CD4-positive, alpha-beta T cell treated with Interleukin-4 for 1 hour (primary cell): ENCODE measurements around the gene SCPEP1.
"Not testable (repeated sequence)": the region's sequence is repeated elsewhere in the genome, so short reads cannot be mapped to it uniquely, and the experiment has no call there.

Experiments
- DNase-seq, 2 donors: peaks; one replicate each; pipeline ENCODE4 v3.0.0-alpha.2; 2020 to 2022

SCPEP1 gene, protein sequence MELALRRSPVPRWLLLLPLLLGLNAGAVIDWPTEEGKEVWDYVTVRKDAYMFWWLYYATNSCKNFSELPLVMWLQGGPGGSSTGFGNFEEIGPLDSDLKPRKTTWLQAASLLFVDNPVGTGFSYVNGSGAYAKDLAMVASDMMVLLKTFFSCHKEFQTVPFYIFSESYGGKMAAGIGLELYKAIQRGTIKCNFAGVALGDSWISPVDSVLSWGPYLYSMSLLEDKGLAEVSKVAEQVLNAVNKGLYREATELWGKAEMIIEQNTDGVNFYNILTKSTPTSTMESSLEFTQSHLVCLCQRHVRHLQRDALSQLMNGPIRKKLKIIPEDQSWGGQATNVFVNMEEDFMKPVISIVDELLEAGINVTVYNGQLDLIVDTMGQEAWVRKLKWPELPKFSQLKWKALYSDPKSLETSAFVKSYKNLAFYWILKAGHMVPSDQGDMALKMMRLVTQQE

DNA sequence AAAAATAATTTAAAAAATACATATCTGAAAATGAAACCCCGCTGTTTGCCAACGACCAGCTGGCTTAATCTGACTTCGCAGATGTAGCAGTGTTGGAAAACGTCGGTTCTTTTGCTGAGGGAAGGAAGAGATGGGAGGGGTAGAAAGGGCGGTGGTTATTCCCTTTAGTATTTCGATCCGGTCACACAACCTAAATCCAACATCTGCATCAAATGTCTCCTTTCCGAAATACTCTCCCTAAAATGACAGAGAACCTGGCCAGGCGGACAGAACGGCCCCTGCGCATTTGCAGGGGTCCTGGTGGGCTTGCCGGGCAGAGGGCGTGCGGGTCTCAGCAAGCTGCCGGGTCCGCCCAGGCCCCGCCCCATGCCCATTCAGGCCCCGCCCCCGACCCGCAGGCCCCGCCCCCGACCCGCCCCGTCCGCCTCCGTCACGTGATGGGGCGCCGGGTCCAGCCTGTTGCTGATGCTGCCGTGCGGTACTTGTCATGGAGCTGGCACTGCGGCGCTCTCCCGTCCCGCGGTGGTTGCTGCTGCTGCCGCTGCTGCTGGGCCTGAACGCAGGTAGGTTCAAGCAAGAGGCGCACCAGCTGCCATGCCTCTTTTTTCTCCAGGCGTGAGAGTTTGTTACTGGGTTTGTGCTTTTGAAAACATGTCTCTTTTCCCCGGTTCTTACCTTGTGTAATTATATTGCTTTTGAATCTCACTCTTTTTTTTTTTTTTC, at the start of gene SCPEP1:
Gene SCPEP1 (plus strand): TSS at position 459 of the 723 bp plus-strand sequence. CDS start 29 bp downstream, at position 488.
- peak; percentile 87 to 88 for DNase-seq

DNA sequence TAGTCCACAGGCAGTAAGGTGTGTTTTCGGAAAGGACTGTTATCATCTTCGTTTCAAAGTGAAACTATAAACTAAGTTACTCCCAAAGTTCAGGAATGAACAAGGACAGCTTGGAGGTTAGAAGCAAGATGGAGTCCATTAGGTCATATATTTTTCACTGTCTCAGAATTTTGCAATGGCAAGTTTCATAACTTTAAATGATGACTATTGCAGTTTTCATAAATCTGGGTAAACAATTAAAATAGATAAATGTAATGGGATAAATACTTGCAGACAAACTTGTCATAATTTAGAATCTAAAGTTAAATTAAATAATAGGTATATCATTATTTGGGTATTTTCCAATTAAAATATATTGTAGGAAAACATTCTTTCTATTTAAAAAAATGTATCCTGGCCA, 49.3 kb upstream of the SCPEP1 start:
- DNase-seq, result no peak

DNA sequence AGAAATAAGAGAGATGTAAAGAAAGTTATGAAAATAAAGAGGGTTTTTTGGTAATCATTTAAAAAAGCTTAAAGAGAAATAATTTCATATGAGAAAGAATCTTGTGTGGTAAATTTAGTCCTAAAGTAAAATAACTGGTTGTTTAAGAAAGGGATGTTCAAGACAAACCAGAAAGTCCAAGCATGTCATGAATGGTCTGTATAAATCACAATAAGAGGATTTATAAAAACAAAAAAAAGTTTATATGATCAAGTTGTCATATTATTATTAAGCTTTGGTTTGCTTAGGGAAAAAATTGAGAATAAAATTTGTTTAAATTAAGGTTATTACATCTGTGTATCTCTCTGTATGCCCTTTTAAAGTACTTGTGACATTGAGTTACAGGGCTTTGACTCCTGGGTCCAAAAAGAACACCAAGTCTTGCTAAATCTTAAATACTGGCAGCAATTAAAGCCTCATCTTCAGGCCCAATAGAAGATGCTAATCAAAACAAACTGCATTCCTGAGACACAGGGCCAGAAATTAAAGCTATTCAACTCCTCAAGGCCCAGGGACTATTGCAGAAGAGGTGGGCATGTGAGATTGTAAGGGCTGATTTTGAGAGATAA, 48.5 kb upstream of the SCPEP1 start:
- DNase-seq, result no peak

DNA sequence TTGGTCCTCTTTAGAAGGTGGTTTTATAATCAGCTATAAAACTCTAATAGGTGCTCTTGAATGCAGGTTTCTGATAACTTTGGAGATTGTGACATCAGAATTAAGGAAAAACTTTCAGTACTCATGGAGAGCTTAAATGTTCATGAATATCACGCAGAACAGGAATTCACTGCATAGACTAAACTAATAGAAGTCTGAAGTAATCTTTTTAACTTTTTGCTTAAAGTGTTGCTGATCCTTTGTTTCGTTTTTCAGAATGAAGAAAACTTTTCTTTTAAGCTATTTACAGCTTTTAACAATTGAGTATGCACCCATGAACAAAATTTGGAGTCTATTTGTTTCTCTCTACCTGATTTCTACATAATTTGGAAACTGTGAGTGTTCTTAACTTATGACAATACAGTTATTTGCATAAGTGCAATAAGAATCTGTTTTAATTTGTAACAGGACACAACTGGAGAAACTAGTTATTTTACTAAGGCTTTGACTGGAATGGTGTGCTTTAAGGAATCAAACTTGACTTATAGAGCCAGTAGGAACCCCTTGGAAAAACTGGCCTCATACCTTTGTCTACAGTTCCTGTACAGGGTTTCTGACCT, 47.1 kb upstream of the SCPEP1 start:
- no peak for DNase-seq

DNA sequence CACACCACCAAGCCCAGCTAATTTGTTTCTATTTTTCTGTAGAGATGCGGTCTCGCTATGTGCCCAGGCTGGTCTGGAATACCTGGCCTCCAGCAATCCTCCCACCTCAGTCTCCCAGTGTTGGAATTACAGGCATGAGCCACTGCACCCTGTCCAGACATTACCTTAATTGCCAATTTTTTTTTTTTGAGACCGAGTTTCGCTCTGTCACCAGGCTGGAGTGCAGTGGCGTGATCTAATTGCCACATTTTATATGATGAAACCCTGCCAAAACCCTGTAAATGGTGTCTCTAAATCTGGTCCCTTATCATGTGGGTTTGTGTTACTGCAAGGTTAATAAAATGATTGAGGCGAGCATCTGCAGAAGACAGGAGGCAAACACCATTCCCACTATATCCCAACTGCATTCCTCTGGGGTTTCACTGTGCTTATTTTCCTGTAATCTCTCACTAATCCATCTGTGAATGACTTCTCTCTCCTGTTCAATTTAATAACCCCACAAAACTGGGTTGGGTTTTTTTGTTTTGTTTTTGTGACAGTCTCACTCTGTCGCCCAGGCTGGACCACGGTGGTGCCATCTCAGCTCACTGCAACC, 44.7 kb upstream of the SCPEP1 start:
- no peak for DNase-seq

DNA sequence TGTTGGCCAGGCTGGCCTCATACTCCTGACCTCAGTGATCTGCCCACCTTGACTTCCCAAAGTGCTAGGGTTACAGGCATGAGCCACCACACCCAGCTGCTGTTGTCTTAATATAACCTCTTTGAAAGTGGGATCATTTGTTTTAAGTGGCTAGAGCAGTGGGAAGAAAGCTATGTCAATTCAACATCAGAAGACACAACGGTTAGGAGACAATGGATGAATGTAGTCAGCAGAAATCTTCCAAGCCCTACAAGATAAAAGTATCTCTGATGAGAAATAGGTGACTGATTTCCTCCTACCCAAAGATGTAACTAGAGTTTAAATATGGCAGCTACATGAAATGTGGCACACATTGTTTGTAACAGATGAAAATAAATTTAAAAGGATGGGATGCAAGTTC, 44.1 kb upstream of the SCPEP1 start:
- no peak for DNase-seq

DNA sequence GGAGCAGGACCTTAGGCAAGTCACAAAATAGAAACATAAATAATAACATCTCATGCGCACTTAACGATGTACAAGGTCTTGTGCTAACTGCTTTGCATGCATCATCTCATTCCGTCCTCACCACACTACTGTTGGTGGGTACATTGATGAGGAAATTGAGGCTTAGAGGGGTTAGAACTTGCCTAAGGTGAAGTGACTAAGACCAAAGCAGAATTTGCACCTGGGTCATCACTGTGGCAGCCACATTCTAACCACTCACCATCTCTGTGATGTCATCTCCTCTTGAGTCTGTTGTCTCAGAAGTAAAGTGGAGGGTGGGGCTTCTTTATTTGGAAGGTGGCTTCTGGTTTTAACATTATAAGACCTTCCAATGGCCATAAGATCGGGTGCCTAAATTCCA, 43.7 kb upstream of the SCPEP1 start:
- no peak for DNase-seq

DNA sequence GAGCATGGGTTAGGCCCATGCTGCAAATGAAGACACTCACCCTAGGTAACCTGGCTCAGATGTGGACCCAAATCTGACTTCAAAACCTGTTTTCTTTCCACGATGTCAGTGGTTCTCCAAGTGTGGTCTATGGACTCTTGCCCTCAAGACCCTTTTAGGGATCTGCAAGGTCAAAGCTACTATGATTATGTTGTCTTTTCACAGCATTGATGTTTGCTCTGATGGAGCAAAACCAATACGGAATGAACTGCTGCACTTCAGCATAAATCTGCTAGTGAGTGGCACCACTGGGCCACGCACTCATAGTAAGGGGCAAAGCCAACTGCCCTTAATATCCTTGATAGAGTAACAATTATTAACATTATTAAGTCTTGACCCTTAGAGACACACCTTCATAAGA, 42.5 kb upstream of the SCPEP1 start:
- DNase-seq, result no peak

DNA sequence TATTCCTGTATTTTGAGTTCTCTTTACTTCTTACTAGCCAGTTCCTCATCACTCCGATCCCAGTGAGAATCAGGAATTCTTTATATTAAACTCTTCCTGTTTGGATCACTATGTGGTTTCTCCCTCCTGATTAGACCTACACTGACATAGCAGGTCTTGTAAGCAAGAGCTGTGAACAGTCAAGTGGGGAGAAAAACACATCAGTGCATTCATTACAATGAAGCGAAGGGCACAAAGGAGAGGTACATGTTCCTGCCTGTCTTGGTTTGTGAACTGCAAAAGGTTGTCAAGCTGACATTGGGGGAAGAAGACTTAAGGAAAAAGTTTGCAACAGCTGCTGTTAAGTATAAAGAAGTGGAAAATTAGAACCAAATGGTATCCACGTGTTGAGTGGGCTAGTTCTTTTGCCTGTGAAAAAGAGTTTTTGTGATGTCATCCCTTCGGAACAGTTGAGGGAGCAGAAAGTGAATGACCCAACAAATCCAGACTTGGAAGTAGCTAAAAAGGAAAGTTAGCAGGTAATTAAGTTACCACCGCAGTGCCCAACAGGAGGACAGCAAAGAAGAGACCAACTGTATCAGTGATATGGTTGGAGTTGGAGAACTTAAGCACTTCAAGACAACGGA, 41.1 kb upstream of the SCPEP1 start:
- no peak for DNase-seq

DNA sequence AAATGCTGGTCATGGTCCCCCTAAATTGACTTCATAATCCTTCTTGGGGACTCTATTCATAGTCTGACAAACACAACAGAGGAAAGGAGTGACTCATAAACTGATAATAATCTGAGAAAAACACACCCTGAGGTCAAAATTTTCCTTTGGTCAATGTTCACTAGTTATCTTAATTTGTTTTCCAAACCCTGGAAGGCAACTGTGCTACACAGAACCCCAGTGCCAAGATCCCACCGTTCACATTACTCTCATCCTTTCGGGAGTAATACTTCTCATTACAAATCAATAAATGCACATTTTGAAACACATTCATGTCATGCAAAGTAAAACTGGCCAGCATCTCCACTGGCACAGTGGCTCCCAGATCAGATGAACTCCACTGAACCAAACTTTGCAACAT, 40.2 kb upstream of the SCPEP1 start:
- no peak for DNase-seq

DNA sequence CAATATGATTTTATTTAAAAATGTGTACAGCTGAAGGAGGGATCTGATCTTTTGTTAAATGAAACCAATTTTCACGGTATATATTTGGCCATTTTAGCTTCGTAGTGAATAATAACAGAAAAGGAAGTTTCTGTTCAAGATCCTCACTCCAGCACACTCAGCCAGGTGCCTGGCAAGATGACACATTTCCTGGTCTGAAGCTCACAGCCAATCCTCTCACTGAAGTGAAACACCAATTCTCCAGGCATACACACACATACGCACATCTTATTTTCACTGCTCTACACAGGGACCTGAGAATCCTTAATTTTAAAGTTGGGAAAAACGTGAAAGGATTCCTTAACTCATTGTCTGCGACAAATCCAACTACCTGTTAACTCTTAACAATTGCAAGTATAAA, 39.7 kb upstream of the SCPEP1 start:
- DNase-seq, result not testable (repeated sequence)

DNA sequence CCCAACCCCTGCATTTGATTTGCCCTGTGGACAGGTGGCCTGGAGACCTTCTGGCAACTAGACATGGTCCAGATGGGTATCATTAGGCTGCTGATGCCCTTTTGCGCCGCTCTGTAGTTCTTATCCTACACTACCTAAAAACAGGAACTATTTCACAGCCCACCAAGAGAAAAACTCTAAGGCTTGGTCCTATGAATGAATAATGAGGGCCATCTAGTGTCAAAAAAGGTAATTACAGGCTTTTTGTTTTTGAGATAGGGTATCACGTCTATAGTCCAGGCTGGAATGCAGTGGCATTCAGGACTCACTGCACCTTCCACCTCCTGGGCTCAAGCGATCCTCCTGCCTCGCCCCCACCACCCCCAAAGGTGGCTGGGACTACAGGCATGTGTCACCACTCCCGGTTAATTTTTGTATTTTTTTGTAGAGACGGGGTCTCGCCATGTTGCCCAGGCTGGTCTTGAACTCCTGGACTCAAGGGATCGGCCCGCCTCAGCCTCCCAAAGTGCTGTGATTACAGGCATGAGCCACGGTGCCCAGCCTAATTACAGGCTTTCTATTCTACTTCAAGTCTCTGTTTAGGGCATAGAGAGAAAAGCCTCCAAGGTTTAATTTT, 38.0 kb upstream of the SCPEP1 start:
- DNase-seq, result peak in 1 of 2 donors; percentile 72

DNA sequence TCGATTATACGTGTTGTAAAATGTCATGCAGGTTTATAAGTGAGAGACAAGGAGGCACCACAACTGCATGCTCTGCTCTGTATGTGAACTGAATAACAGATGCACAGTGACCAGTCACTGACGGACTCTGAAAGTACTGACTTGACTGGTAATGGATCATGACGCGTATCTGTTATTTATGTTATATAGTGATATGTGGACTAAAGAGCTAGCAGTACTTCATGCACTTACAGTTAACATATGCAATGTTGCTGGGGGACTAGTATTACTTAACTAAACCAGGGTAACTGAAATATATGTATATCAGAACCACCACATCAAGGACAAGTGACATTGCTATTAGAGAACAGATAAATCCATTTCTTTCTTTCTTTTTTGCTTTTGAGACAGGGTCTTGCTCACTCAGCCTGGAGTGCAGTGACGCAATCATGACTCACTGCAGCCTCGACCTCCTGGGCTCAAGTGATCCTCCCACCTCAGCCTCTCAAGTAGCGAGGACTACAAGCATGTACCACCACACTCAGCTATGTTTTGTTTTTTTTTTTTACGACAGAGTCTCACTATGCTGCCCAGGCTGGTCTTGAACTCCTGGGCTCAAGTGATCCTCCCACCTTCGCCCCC, 34.3 kb upstream of the SCPEP1 start:
- DNase-seq, result no peak

DNA sequence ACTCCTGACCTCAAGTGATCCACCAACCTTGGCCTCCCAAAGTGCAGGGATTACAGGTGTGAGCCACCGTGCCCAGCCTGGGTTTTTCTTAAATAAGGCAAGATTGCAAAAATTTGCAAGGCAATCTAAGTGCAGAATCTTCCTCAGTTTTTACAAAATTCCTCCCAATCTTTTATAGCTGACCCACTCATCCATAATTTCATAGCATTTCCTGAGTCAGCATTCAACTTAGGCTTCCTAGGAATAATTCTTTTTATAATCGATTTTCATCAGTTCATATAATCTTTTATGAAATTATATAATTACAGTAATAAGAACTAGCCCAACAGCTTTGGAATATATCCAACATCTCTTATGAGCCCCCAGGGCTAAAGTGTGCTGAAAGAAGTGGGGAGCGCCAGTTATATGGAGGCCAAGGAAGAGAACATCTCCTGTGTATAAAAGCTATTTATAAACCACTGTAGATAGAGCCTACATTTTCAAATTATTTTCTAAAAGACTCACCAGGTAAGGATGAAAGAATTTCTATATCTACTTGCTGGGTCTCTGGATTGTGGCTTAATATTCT, 31.9 kb upstream of the SCPEP1 start:
- no peak for DNase-seq

DNA sequence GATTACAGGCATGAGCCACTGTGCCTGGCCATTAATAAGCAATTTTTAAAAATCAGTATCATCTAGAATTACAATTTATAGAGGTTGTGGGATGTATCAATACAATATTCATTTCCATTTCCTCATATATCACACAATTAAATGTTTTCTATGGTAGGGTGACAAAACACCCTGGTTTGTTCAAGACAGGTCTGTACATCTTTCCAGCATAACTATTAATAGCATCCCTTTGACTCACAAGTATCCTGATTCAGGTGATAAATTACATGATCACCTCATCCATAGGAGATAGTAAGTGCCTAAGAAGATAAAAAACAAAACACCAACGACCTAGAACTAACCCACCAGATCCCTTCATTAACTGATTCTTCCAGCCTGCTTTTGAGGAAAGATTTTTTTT, 30.2 kb upstream of the SCPEP1 start:
- no peak for DNase-seq

DNA sequence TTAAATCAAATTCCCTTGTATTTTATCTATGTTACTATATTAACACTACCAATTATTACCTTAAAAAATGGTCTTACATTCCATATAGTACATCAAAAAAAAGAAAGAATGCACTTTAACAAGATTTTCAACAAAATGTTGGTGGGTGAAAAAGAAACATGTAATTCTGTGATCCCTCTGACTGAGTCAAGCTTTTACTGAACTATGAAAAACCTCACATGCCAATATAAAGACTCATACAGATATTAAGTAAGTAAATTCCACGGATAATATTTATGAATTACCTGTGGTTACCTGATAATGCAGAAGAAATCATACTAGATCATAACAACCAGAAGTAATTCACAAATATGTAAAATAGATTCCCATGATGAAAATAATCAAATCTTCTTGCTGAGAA, 29.4 kb upstream of the SCPEP1 start:
- DNase-seq, result no peak

DNA sequence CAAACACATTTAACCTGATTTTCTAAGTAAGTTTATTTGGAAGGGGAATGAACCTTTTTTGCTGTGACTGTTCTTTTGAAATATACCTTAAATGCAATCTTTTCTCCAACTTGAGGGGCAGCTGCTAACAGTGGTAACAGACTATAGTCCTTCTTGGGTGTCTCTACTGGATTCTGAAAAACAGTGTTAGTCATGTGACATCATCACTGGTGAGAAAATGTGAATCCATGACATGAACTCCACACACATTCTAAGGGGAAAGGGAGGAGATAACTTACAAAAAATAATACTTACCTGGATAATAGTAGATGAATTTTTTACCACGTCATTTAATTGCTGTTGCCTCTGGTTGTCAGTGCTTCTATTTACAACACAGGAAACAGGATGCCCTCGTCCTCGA, 28.3 kb upstream of the SCPEP1 start:
- DNase-seq, result no peak

DNA sequence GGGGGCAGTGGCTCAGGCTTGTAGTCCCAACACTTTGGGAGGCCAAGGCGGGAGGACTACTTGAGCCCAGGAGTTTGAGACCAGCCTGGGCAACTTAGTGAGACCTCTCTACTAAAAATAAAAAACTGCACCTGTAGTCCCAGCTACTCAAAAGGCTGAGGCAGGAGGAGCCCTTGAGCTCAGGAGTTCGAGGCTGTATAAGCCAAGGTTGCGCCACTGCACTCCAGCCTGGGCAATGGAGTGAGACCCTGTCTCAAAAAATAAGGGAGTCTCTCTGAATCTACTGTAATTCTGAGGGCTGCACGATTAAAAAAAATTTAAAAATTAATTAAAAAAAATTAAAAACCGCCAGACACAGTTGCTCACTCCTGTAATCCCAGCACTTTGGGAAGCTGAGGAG, 20.9 kb upstream of the SCPEP1 start:
- DNase-seq, result no peak

DNA sequence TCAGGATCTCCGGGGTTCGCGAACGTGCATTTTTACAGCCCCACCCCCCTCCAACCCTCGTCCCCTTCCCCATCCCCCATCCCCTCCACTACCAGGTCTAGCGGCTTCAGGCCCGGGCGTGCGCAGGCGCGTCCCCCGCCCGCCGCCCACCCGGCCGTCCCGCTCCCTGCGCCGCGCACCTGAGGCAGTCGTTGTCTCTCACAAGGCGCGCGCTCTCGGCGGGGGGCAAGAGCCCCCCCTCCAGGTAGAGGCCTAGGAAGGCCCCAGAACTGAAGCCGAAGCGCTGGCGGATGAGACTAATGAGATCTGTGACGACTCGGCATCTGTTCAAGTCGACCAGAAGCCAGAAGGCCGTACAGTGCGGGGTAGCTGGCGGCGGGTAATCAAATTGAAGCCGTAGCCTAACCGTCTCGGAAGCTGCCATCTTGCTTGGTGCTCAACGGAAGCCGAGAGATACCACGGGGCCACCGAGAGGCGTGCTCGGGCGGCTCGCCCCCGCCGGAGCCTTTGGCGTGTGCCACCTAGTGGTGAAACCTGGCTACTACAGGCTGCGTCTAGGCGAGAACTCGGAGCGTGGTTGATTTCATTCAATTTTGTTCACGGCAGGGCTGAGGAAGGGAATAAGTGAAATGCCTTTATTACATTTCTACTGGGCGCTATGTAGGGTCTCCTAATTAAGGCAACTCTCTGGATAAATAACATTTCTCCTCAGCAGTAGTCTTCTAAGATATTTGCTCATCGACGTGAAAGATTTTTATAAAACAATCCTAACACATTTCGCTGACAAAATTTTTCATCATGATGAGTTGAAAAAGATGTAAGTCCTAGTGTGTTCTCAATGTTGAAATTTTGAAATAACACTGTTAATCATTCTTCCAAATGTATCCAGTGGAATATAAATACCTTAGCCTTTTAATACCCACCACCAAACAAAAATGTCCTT, 17.1 kb upstream of the SCPEP1 start, which contains the start of gene COIL:
Gene COIL (minus strand): TSS at position 455 of the 943 bp plus-strand sequence. CDS start 31 bp downstream, at position 424.
- peak; percentile 91 to 92 for DNase-seq

DNA sequence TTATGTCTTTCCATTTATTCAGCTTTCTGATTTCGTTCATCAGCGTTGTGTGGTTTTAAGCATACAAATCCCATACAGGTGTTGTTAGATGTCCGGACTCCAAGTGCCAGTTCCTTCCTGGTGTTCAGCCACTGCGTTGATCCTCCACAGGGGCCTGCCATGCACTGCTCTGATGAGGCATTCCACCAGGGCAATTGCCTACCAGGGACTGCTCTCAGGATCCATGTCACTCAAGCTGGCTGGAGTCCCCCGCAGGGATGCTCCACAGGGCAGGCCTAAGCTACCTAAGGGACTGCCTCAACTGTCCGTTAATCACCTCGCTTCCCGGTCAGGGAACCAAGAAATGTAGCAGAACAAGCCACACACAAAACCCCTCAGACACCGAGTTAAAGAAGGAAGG, 12.7 kb upstream of the SCPEP1 start:
- not testable (repeated sequence) for DNase-seq
